ENCODE results near the gene RBM44.
"Not testable (repeated sequence)": the region's sequence is repeated elsewhere in the genome, so short reads cannot be mapped to it uniquely, and the experiment has no call there.

RBM44 gene

DNA sequence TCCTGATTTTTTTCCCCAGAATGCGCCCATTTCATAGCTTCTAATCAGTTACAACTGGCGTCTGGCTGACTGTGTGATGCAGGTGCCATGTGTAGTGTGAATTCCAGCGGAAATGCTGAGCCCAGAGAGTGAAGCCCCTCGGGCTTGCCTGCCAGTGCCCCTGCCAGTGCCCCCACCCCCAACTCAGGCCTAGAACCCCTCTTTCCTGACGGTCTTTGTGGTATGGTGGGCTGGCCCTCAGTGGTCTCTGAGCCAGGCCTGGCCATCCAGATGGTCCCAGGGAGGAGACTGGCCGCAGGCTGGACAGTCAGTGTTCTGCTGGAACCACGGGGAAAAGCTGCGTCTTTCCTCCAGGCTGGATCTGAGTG lies 63.9 kb downstream of the RBM44 start:
- no peaks in the 10 kb centered on the region for H3K9me3 ChIP-seq (ENCODE audit: control insufficient read depth in 5 of 5, low read length in 5 of 5)
- H3K27me3 ChIP-seq (ENCODE audit: control insufficient read depth in 5 of 5, insufficient read depth in 4 of 5, low read length in 5 of 5), result peaks cover 14 to 46% (median 33%) of the 10 kb centered on the region in 5 donors
- no peak overlapping the region for H3K4me3 ChIP-seq (ENCODE audit: low read depth in 1 of 5, low read length in 5 of 5)
- no peaks in the 10 kb centered on the region for H3K36me3 ChIP-seq (ENCODE audit: control insufficient read depth in 5 of 5, insufficient read depth in 5 of 5, low read length in 5 of 5)
- peaks cover 0 to 20% (median 4%) of the 10 kb centered on the region in 5 donors for H3K4me1 ChIP-seq (ENCODE audit: control insufficient read depth in 5 of 5, insufficient read depth in 5 of 5, low read length in 5 of 5)
- no peak overlapping the region for H3K27ac ChIP-seq (ENCODE audit: low read depth, low read length)
- H3K9ac ChIP-seq (ENCODE audit: low read length in 5 of 5), result no peak overlapping the region

DNA sequence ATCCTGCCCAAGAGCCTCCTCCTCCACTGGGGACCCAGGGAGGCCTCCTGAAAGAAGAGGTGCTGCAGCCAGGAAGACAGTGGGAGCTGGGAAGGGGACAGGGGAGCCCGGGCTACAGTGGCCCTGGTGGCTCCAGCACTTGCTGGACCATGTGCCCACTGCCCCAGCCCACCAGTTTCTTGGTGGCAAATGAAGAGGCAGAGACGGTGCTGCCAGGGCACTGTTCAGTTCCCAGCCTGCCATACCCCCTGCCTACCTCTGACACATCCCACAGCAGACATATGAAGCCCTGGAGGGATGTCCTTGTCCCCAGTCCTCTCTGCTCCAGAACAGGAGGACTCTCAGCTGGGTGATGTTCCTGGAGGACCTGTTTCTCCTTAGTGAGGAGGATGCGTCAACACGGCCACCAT lies 64.5 kb downstream of the RBM44 start:
- H3K4me1 ChIP-seq (ENCODE audit: control insufficient read depth in 5 of 5, insufficient read depth in 5 of 5, low read length in 5 of 5), result peaks cover 0 to 20% (median 4%) of the 10 kb centered on the region in 5 donors
- H3K36me3 ChIP-seq (ENCODE audit: control insufficient read depth in 5 of 5, insufficient read depth in 5 of 5, low read length in 5 of 5), result no peaks in the 10 kb centered on the region
- H3K27me3 ChIP-seq (ENCODE audit: control insufficient read depth in 5 of 5, insufficient read depth in 4 of 5, low read length in 5 of 5), result peaks cover 14 to 41% (median 33%) of the 10 kb centered on the region in 5 donors
- no peak overlapping the region for H3K4me3 ChIP-seq (ENCODE audit: low read depth in 1 of 5, low read length in 5 of 5)
- H3K9ac ChIP-seq (ENCODE audit: low read length in 5 of 5), result no peak overlapping the region
- no peaks in the 10 kb centered on the region for H3K9me3 ChIP-seq (ENCODE audit: control insufficient read depth in 5 of 5, low read length in 5 of 5)
- no peak overlapping the region for H3K27ac ChIP-seq (ENCODE audit: low read depth, low read length)

DNA sequence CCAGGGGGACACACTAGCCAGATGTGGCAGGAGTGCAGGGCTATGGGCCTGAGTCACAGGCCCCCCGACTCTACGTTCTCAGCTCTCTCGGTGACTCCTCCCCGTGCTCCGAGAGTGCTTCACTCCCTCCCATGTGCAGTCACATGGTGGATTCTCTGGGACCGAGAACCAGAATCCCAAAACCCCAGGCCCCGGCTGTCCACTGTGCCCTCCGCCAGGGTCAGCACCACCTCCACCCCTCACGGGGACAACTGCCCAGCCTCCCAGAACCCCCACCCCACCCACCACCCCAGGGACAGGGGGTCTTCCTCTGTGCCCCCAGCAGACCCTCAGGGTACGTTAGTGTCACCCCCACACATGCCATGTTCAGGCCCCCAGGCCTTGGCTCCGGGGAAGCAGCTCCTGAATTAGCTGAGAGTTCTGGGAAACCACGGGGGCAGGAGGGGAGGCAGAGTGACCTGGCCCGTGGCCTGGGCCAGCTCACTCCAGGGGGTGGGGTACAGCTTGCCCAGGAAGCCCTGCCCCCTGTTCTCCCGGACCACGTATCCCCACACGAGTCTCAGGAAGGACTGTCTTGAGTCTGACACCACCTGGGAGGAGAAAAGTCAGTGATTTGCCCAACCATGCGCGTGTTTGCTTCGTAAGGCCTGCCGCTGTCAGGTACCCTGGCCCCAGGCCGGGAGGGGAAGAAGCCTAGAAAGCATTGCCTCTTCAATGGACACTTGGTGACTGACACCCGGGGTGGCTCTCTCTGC lies 65.3 kb downstream of the RBM44 start:
- Histone ChIP-seq H3K27me3 (ENCODE audit: control insufficient read depth in 5 of 5, insufficient read depth in 4 of 5, low read length in 5 of 5) (peaks cover 12 to 35% (median 30%) of the 10 kb centered on the region in 5 donors), H3K4me1 (ENCODE audit: control insufficient read depth in 5 of 5, insufficient read depth in 5 of 5, low read length in 5 of 5) (peaks cover 0 to 17% (median 4%) of the 10 kb centered on the region in 5 donors), H3K9me3 (ENCODE audit: control insufficient read depth in 5 of 5, low read length in 5 of 5) (no peaks in the 10 kb centered on the region), H3K4me3 (ENCODE audit: low read depth in 1 of 5, low read length in 5 of 5) (no peak overlapping the region), H3K9ac (ENCODE audit: low read length in 5 of 5) (no peak overlapping the region), H3K36me3 (ENCODE audit: control insufficient read depth in 5 of 5, insufficient read depth in 5 of 5, low read length in 5 of 5) (no peaks in the 10 kb centered on the region), H3K27ac (ENCODE audit: low read depth, low read length) (no peak overlapping the region)

DNA sequence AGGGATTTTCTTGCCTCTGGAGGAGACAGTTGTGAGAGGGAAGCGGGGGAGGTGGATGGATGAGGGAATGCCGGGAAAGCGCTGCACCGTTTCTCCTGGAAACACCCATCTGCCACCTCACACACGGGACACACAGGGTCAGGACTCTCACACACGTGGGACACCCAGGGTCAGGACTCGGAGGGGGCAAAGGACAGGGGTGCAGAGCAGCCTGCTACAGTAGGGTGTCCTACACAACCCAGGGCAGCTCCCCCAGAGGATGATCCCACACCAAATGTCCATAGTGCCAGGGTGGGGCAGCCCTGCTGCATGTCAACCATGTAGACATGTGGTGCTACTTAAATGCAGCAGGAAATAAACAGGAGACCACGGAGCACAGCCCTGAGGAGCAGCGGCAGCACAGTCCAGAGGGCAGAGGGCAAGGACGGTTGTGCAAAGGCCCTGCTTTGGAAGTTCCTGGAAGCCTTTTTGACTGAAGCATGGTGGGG lies 65.9 kb downstream of the RBM44 start:
- no peaks in the 10 kb centered on the region for H3K36me3 ChIP-seq (ENCODE audit: control insufficient read depth in 5 of 5, insufficient read depth in 5 of 5, low read length in 5 of 5)
- no peak overlapping the region for H3K27ac ChIP-seq (ENCODE audit: low read depth, low read length)
- no peak overlapping the region for H3K4me3 ChIP-seq (ENCODE audit: low read depth in 1 of 5, low read length in 5 of 5)
- no peak overlapping the region for H3K9ac ChIP-seq (ENCODE audit: low read length in 5 of 5)
- H3K9me3 ChIP-seq (ENCODE audit: control insufficient read depth in 5 of 5, low read length in 5 of 5), result no peaks in the 10 kb centered on the region
- peaks cover 0 to 16% (median 4%) of the 10 kb centered on the region in 5 donors for H3K4me1 ChIP-seq (ENCODE audit: control insufficient read depth in 5 of 5, insufficient read depth in 5 of 5, low read length in 5 of 5)
- H3K27me3 ChIP-seq (ENCODE audit: control insufficient read depth in 5 of 5, insufficient read depth in 4 of 5, low read length in 5 of 5), result peaks cover 9 to 32% (median 27%) of the 10 kb centered on the region in 5 donors

DNA sequence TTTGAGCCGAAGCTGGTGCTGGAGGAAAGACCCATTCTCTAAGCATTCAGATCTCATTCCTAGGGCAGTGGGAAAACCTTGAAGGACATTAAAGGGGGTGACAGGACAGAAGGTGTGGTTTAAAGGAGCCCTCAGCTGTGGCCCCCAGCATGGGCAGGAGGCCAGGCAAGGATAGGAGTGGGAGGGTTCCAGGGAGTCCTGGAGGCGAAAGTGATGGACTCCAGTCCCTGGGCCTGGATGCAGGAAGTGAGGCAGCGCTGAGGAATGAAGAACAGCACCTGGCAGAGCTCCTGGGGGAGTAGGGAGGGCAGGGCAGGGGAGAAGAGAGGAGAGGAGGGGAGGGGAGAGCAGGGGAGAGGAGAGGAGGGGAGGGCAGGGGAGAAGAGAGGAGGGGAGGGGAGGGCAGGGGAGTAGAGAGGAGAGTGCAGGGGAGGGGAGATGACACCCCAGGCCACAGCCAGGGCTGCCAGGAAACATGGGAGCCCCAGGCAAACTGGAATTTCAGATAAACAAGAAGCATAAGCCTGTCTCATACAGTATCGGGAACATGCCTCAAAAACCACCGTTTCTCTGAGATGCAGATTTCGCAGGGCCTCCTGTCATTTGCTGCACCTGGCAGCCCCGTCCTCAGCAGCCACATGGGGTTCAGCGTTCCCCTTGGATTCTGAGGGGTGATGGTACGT lies 66.5 kb downstream of the RBM44 start:
- H3K4me3 ChIP-seq (ENCODE audit: low read depth in 1 of 5, low read length in 5 of 5), result no peak overlapping the region
- no peaks in the 10 kb centered on the region for H3K36me3 ChIP-seq (ENCODE audit: control insufficient read depth in 5 of 5, insufficient read depth in 5 of 5, low read length in 5 of 5)
- no peak overlapping the region for H3K27ac ChIP-seq (ENCODE audit: low read depth, low read length)
- H3K9me3 ChIP-seq (ENCODE audit: control insufficient read depth in 5 of 5, low read length in 5 of 5), result no peaks in the 10 kb centered on the region
- H3K4me1 ChIP-seq (ENCODE audit: control insufficient read depth in 5 of 5, insufficient read depth in 5 of 5, low read length in 5 of 5), result peaks cover 0 to 11% (median 0%) of the 10 kb centered on the region in 5 donors
- no peak overlapping the region for H3K9ac ChIP-seq (ENCODE audit: low read length in 5 of 5)
- peaks cover 9 to 30% (median 24%) of the 10 kb centered on the region in 5 donors for H3K27me3 ChIP-seq (ENCODE audit: control insufficient read depth in 5 of 5, insufficient read depth in 4 of 5, low read length in 5 of 5)

DNA sequence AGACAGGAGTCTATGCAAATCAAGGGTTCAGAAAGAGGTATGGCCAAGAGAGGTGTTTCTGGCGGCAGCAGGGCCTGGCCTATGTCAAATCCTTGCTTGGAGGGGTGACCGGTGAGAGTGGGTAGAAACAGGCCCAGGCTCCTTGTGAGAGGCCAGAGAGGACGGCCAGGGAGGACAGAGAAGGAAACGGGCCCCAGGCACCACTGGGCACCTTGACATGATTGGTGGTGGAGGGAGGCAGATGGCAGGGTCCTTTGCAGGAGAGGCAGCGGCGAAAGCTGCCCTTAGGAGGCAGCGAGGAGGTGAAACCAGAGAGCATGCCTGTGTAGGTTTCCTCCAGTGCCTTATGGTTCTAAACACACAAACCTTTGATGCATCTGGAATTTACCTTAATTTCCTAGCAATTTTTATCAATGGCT lies 67.1 kb downstream of the RBM44 start:
- no peak overlapping the region for H3K27ac ChIP-seq (ENCODE audit: low read depth, low read length)
- no peaks in the 10 kb centered on the region for H3K9me3 ChIP-seq (ENCODE audit: control insufficient read depth in 5 of 5, low read length in 5 of 5)
- H3K4me3 ChIP-seq (ENCODE audit: low read depth in 1 of 5, low read length in 5 of 5), result no peak overlapping the region
- H3K4me1 ChIP-seq (ENCODE audit: control insufficient read depth in 5 of 5, insufficient read depth in 5 of 5, low read length in 5 of 5), result peaks cover 0 to 6% (median 0%) of the 10 kb centered on the region in 5 donors
- no peak overlapping the region for H3K9ac ChIP-seq (ENCODE audit: low read length in 5 of 5)
- H3K36me3 ChIP-seq (ENCODE audit: control insufficient read depth in 5 of 5, insufficient read depth in 5 of 5, low read length in 5 of 5), result no peaks in the 10 kb centered on the region
- peaks cover 12 to 25% (median 19%) of the 10 kb centered on the region in 5 donors for H3K27me3 ChIP-seq (ENCODE audit: control insufficient read depth in 5 of 5, insufficient read depth in 4 of 5, low read length in 5 of 5)

DNA sequence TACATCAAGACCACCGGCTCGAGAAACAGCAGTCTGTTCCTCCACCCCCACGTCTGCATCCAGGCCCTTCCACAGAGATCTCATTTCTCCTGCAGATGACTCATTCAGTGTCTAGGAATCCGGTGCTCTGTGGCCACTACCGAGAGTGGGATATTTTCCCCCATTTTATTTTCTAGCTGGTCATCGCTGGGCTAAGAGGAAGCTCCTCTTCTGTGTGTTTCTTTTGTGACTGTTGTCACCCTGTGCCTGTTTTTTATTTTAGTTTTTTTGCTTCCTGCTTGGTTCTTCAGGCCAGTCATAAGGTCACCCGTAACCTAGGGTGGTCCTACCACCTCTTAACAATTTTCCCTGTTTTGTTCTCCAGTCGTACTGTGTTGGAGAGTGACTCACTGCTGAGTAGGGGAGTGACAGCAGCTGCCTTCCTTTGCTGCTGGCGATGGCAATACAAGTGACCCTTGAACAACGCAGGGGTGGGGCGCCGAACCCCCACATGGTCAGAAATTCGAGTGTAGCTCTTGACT lies 67.6 kb downstream of the RBM44 start:
- H3K27me3 ChIP-seq (ENCODE audit: control insufficient read depth in 5 of 5, insufficient read depth in 4 of 5, low read length in 5 of 5), result peaks cover 14 to 23% (median 19%) of the 10 kb centered on the region in 5 donors
- H3K9me3 ChIP-seq (ENCODE audit: control insufficient read depth in 5 of 5, low read length in 5 of 5), result no peaks in the 10 kb centered on the region
- no peak overlapping the region for H3K27ac ChIP-seq (ENCODE audit: low read depth, low read length)
- no peaks in the 10 kb centered on the region for H3K36me3 ChIP-seq (ENCODE audit: control insufficient read depth in 5 of 5, insufficient read depth in 5 of 5, low read length in 5 of 5)
- no peak overlapping the region for H3K9ac ChIP-seq (ENCODE audit: low read length in 5 of 5)
- H3K4me1 ChIP-seq (ENCODE audit: control insufficient read depth in 5 of 5, insufficient read depth in 5 of 5, low read length in 5 of 5), result peaks cover 0 to 5% (median 0%) of the 10 kb centered on the region in 5 donors
- H3K4me3 ChIP-seq (ENCODE audit: low read depth in 1 of 5, low read length in 5 of 5), result no peak overlapping the region

DNA sequence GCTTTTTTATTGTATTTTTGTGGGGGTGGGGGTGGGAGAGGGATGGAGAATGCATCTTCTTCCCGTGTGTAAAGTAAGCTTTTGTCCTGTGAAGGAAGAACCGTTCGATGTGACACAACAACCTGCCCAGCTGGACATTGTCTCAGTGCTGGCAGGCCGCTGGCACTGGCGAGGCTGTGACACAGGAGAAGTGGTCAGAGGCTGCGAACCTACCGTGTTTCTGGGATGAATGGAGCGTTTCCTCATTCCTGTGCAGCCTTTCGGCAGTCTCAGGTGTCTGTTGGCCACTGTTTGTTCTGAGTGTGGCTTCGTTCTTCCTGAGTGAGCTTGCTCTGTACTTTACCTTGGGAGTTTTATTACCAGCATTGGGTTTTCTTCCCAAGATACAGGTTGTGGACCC lies 68.9 kb downstream of the RBM44 start:
- H3K9ac ChIP-seq (ENCODE audit: low read length in 5 of 5), result no peak overlapping the region
- H3K9me3 ChIP-seq (ENCODE audit: control insufficient read depth in 5 of 5, low read length in 5 of 5), result no peaks in the 10 kb centered on the region
- peaks cover 0 to 5% (median 0%) of the 10 kb centered on the region in 5 donors for H3K4me1 ChIP-seq (ENCODE audit: control insufficient read depth in 5 of 5, insufficient read depth in 5 of 5, low read length in 5 of 5)
- no peak overlapping the region for H3K4me3 ChIP-seq (ENCODE audit: low read depth in 1 of 5, low read length in 5 of 5)
- no peak overlapping the region for H3K27ac ChIP-seq (ENCODE audit: low read depth, low read length)
- no peaks in the 10 kb centered on the region for H3K36me3 ChIP-seq (ENCODE audit: control insufficient read depth in 5 of 5, insufficient read depth in 5 of 5, low read length in 5 of 5)
- H3K27me3 ChIP-seq (ENCODE audit: control insufficient read depth in 5 of 5, insufficient read depth in 4 of 5, low read length in 5 of 5), result peaks cover 12 to 25% (median 22%) of the 10 kb centered on the region in 5 donors

DNA sequence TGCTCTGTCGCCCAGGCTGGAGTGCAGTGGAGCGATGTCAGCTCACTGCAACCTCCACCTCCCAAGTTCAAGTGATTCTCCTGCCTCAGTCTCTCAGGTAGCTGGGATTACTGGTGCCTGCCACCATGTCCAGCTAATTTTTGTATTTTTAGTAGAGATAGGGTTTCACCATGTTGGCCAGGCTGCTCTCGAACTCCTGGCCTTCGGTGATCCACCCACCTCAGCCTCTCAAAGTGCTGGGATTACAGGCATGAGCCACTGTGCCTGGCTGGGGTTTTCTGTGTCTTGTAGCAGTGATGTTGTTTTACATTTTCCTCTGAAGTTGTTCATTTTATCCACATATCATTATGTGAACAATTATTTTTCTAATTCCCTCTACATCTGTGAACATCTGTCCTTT lies 69.5 kb downstream of the RBM44 start:
- not testable (repeated sequence) for H3K4me3 ChIP-seq (ENCODE audit: low read depth in 1 of 5, low read length in 5 of 5); H3K36me3 ChIP-seq (ENCODE audit: control insufficient read depth in 5 of 5, insufficient read depth in 5 of 5, low read length in 5 of 5); H3K27ac ChIP-seq (ENCODE audit: low read depth, low read length); H3K9me3 ChIP-seq (ENCODE audit: control insufficient read depth in 5 of 5, low read length in 5 of 5); H3K9ac ChIP-seq (ENCODE audit: low read length in 5 of 5); H3K4me1 ChIP-seq (ENCODE audit: control insufficient read depth in 5 of 5, insufficient read depth in 5 of 5, low read length in 5 of 5)
- H3K27me3 ChIP-seq (ENCODE audit: control insufficient read depth in 5 of 5, insufficient read depth in 4 of 5, low read length in 5 of 5), result peaks cover 6 to 22% (median 16%) of the 10 kb centered on the region in 5 donors
